HEK293T (cell line): ENCODE measurements around the gene CRYBG3.

Experiments used
- CTCF ChIA-PET: fragments of 350-600 bp; formaldehyde crosslinking; extraction: SDS; loops from one replicate; lab custom pipeline; 2021; ENCODE audit warnings: antibody characterized with exemption, inconsistent platforms; lab: Yijun Ruan, JAX
- POLR2A ChIA-PET: fragments of 350-600 bp; formaldehyde crosslinking; extraction: SDS; loops from one replicate; lab custom pipeline; 2020; ENCODE audit warnings: antibody characterized with exemption, inconsistent platforms; lab: Yijun Ruan, JAX
- DNase-seq: peaks from one replicate; pipeline ENCODE4 v3.0.0; 2012; ENCODE audit warnings: mixed read lengths; ENCODE audit errors: extremely low spot score
- ARNT ChIP-seq: fragments of 450-650 bp; IDR thresholded peaks from 2 replicates; pipeline ENCODE4 v1.6.1; 2017; ENCODE audit warnings: mild to moderate bottlenecking
- BHLHE40 ChIP-seq: fragments of 450-650 bp; IDR thresholded peaks from 2 replicates; pipeline ENCODE4 v1.6.1; 2016; ENCODE audit warnings: mild to moderate bottlenecking, moderate library complexity, borderline replicate concordance
- CTBP1 ChIP-seq: fragments of 450-650 bp; IDR thresholded peaks from 2 replicates; pipeline ENCODE4 v1.6.1; 2016; ENCODE audit warnings: borderline replicate concordance
- ELF4 ChIP-seq: fragments of 450-650 bp; IDR thresholded peaks from 2 replicates; pipeline ENCODE4 v1.6.1; 2017; ENCODE audit warnings: antibody characterized with exemption
- FOXA1 ChIP-seq: fragments of 450-650 bp; IDR thresholded peaks from 2 replicates; pipeline ENCODE4 v1.6.1; 2016; ENCODE audit warnings: mild to moderate bottlenecking
- FOXK2 ChIP-seq: fragments of 450-650 bp; IDR thresholded peaks from 2 replicates; pipeline ENCODE4 v1.6.1; 2016; ENCODE audit warnings: mild to moderate bottlenecking
- FOXM1 ChIP-seq: fragments of 450-650 bp; IDR thresholded peaks from 2 replicates; pipeline ENCODE4 v1.6.1; 2017; ENCODE audit warnings: mild to moderate bottlenecking, borderline replicate concordance
- HDGF ChIP-seq: fragments of 450-650 bp; IDR thresholded peaks from 2 replicates; pipeline ENCODE4 v1.6.1; 2017; ENCODE audit warnings: antibody characterized with exemption, borderline replicate concordance
- L3MBTL2 ChIP-seq: fragments of 450-650 bp; conservative IDR thresholded peaks from 2 replicates; pipeline ENCODE4 v1.6.1; 2016; ENCODE audit warnings: mild to moderate bottlenecking
- LEF1 ChIP-seq: fragments of 450-650 bp; IDR thresholded peaks from 2 replicates; pipeline ENCODE4 v1.6.1; 2017; ENCODE audit warnings: mild to moderate bottlenecking, borderline replicate concordance
- NFRKB ChIP-seq: fragments of 450-650 bp; IDR thresholded peaks from 2 replicates; pipeline ENCODE4 v1.6.1; 2016; ENCODE audit warnings: mild to moderate bottlenecking, moderate library complexity
- PKNOX1 ChIP-seq: fragments of 450-650 bp; IDR thresholded peaks from 2 replicates; pipeline ENCODE4 v1.6.1; 2016
- SP1 ChIP-seq: fragments of 450-650 bp; IDR thresholded peaks from 2 replicates; pipeline ENCODE4 v1.6.1; 2017
- SUZ12 ChIP-seq: fragments of 450-650 bp; IDR thresholded peaks from 2 replicates; pipeline ENCODE4 v1.6.1; 2016; ENCODE audit warnings: mild to moderate bottlenecking
- TARDBP ChIP-seq: fragments of 450-650 bp; IDR thresholded peaks from 2 replicates; pipeline ENCODE4 v1.6.1; 2016
- ZNF384 ChIP-seq: fragments of 450-650 bp; IDR thresholded peaks from 2 replicates; pipeline ENCODE4 v1.6.1; 2016

CRYBG3 gene

GRCh38 chr3:97932387-97932801 lies 110.6 kb downstream of the CRYBG3 start:
- no peak for DNase-seq
- TF ChIP-seq PKNOX1 (no peak), ELF4 (no peak), BHLHE40 (no peak), TARDBP (no peak), ZNF384 (no peak), CTBP1 (no peak), SUZ12 (no peak), FOXM1 (no peak), FOXA1 (no peak)
- CTCF ChIA-PET: no interaction called here
- POLR2A ChIA-PET: no interaction called here

GRCh38 chr3:97934980-97935695 lies 113.3 kb downstream of the CRYBG3 start:
- ChIA-PET CTCF (no interaction called here), POLR2A (no interaction called here)
- TF ChIP-seq ZNF384 (no peak), CTBP1 (no peak), LEF1 (no peak), ELF4 (no peak), HDGF (no peak), PKNOX1 (no peak), ARNT (no peak), BHLHE40 (no peak), SP1 (no peak), L3MBTL2 (no peak), FOXM1 (no peak)
- no peak for DNase-seq

DNA sequence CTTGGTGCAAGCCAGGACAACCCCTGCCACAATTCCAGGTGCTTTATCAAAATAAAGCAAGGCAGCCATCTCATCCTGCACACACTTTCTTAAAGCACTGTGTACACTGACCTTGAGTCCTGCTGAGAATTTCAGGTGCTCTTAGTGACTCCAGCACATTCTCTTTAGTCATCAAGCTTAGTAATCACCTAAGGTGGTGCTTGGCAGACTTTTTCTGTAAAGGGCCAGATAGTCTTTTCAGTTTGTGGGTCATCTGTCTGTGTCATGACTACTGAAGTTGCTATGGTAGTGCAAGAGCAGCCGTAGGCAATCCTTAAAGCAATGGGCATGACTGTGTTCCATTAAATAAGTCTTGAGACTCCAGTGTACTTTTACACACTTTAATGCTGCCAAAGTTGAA lies 114.0 kb downstream of the CRYBG3 start:
- CTCF ChIA-PET: no interaction called here

GRCh38 chr3:97937205-97937604 lies 115.4 kb downstream of the CRYBG3 start:
- CTCF ChIA-PET: no interaction called here
- no peak for TF ChIP-seq SUZ12
- TF ChIP-seq HDGF: no peak
- no peak for TF ChIP-seq LEF1
- no peak for TF ChIP-seq FOXK2
- no peak for TF ChIP-seq TARDBP
- no peak for TF ChIP-seq SP1
- no peak for TF ChIP-seq CTBP1
- TF ChIP-seq ZNF384: no peak
- TF ChIP-seq ELF4: no peak
- TF ChIP-seq L3MBTL2: no peak
- TF ChIP-seq BHLHE40: no peak
- TF ChIP-seq FOXM1: no peak
- no peak for TF ChIP-seq NFRKB
- TF ChIP-seq FOXA1: no peak
- no peak for DNase-seq
- POLR2A ChIA-PET: no interaction called here

More for the DNA sequence above, 114.0 kb downstream of the CRYBG3 start:
- TF ChIP-seq ZNF384 (no peak), ELF4 (no peak), NFRKB (no peak), FOXM1 (no peak), HDGF (no peak), BHLHE40 (no peak), FOXK2 (no peak), CTBP1 (no peak), PKNOX1 (no peak)
- POLR2A ChIA-PET: no interaction called here
- no peak for DNase-seq

- DNase-seq: no peak
- TF ChIP-seq CTBP1: no peak
- no peak for TF ChIP-seq FOXA1
- TF ChIP-seq PKNOX1: no peak
- no peak for TF ChIP-seq ARNT
- TF ChIP-seq TARDBP: no peak
- no peak for TF ChIP-seq ELF4
- no peak for TF ChIP-seq SP1
- TF ChIP-seq BHLHE40: no peak
- TF ChIP-seq ZNF384: no peak
- TF ChIP-seq SUZ12: no peak
- no peak for TF ChIP-seq FOXM1
- TF ChIP-seq L3MBTL2: no peak
- no peak for TF ChIP-seq HDGF
- no peak for TF ChIP-seq FOXK2
- TF ChIP-seq NFRKB: no peak
- no peak for TF ChIP-seq LEF1
- ChIA-PET CTCF (no interaction called here), POLR2A (no interaction called here)
Observed at GRCh38 chr3:97938444-97938843, 116.6 kb downstream of the CRYBG3 start.
